IMR-90 (cell line): ENCODE data around the gene RAB12. TPM values are rescaled to one million over a fixed set of nuclear protein-coding genes. Genes with fewer than 3 reads are reported as not detected.
"Not testable (repeated sequence)": the region's sequence is repeated elsewhere in the genome, so short reads cannot be mapped to it uniquely, and the experiment has no call there.

Experiments
- ATAC-seq: fragments of 200-7000 bp; cut with Tn5 transposase; 2 replicates; pipeline ENCODE4 v1.9.1; 2020; ENCODE audit warnings: low read depth, mild to moderate bottlenecking, moderate library complexity
- BruUV-seq: library from RNA; stranded (reverse); fragments of 400-500 nt; replicated peaks from 2 replicates; lab custom pipeline; 2021; lab: Mats Ljungman, UMichigan
- CTCF ChIA-PET: fragments of 300-600 bp; formaldehyde crosslinking; extraction: SDS; loops from one replicate; lab custom pipeline; 2021; ENCODE audit warnings: antibody characterized with exemption; lab: Yijun Ruan, JAX
- POLR2A ChIA-PET: fragments of 300-600 bp; sonication (Branson Sonifier 250); formaldehyde crosslinking; loops from one replicate; lab custom pipeline; 2022; ENCODE audit warnings: antibody characterized with exemption; ENCODE audit not compliant: unreplicated experiment; lab: Charles Lee
- DNase-seq: peaks from one replicate; pipeline ENCODE4 v3.0.0; 2013
- H2AFZ ChIP-seq: replicated peaks from 2 replicates; pipeline ENCODE3; 2013; ENCODE audit warnings: low read length, mild to moderate bottlenecking; ENCODE audit not compliant: poor library complexity
- H2AK5ac ChIP-seq: 2 replicates; pipeline ENCODE4 v1.6.1; 2013; ENCODE audit warnings: low read depth, low read length, inconsistent platforms
- H2AK9ac ChIP-seq: replicated peaks from 2 replicates; pipeline ENCODE3; 2013; ENCODE audit warnings: mild to moderate bottlenecking, low read depth, low read length, moderate library complexity; ENCODE audit not compliant: poor library complexity
- H2BK120ac ChIP-seq: 2 replicates; pipeline ENCODE4 v1.6.1; 2013; ENCODE audit warnings: low read depth, low read length, inconsistent platforms
- H2BK15ac ChIP-seq: 3 replicates; pipeline ENCODE4 v1.6.1; 2013; ENCODE audit warnings: low read depth, low read length, inconsistent platforms
- H2BK20ac ChIP-seq: 2 replicates; pipeline ENCODE4 v1.6.1; 2013; ENCODE audit warnings: low read depth, mild to moderate bottlenecking, inconsistent platforms, low read length, moderate library complexity
- H2BK5ac ChIP-seq: 2 replicates; pipeline ENCODE4 v1.6.1; 2013; ENCODE audit warnings: mild to moderate bottlenecking, low read depth, low read length, inconsistent platforms; ENCODE audit not compliant: poor library complexity, severe bottlenecking
- H3K14ac ChIP-seq: replicated peaks from 2 replicates; pipeline ENCODE4 v1.6.1; 2013; ENCODE audit warnings: low read depth, low read length, inconsistent platforms
- H3K18ac ChIP-seq: 2 replicates; pipeline ENCODE4 v1.6.1; 2013; ENCODE audit warnings: low read depth, low read length, control low read depth
- H3K23ac ChIP-seq: 2 replicates; pipeline ENCODE4 v1.6.1; 2013; ENCODE audit warnings: low read depth, low read length, inconsistent platforms
- H3K27ac ChIP-seq: 2 replicates; pipeline ENCODE4 v1.5.1; 2013; ENCODE audit warnings: mild to moderate bottlenecking, control low read depth, low read length; ENCODE audit not compliant: insufficient read depth
- H3K27me3 ChIP-seq: 2 replicates; pipeline ENCODE4 v1.6.1; 2013; ENCODE audit warnings: low read length; ENCODE audit not compliant: control insufficient read depth, insufficient read depth
- H3K36me3 ChIP-seq: 2 replicates; pipeline ENCODE4 v1.6.1; 2013; ENCODE audit warnings: low read length, mixed read lengths; ENCODE audit not compliant: control insufficient read depth, insufficient read depth
- H3K4ac ChIP-seq: 2 replicates; pipeline ENCODE4 v1.6.1; 2013; ENCODE audit warnings: low read depth, low read length, inconsistent platforms
- H3K4me1 ChIP-seq: 2 replicates; pipeline ENCODE4 v1.6.1; 2013; ENCODE audit warnings: low read length, mixed read lengths; ENCODE audit not compliant: control insufficient read depth, insufficient read depth
- H3K4me2 ChIP-seq: 2 replicates; pipeline ENCODE4 v1.6.1; 2013; ENCODE audit warnings: low read depth, mild to moderate bottlenecking, control low read depth, low read length, moderate library complexity
- H3K4me3 ChIP-seq: 2 replicates; pipeline ENCODE4 v1.5.1; 2013; ENCODE audit warnings: low read depth, mild to moderate bottlenecking, control low read depth, low read length, moderate library complexity; ENCODE audit not compliant: insufficient read depth
- H3K56ac ChIP-seq: 2 replicates; pipeline ENCODE4 v1.6.1; 2013; ENCODE audit warnings: low read length, inconsistent platforms; ENCODE audit not compliant: insufficient read depth; ENCODE audit errors: extremely low read depth
- H3K79me1 ChIP-seq, 2 experiments: 2 replicates each; pipeline ENCODE4 v1.6.1; 2013; ENCODE audit warnings: low read length in 2 of 2, inconsistent platforms in 1 of 2, low read depth in 1 of 2
- H3K9ac ChIP-seq: 2 replicates; pipeline ENCODE4 v1.6.1; 2013; ENCODE audit warnings: low read depth, low read length, control low read depth
- H3K9me1 ChIP-seq: 2 replicates; pipeline ENCODE4 v1.6.1; 2013; ENCODE audit warnings: low read length, inconsistent platforms; ENCODE audit not compliant: insufficient read depth
- H3K9me3 ChIP-seq: 2 replicates; pipeline ENCODE4 v1.6.1; 2013; ENCODE audit warnings: low read length; ENCODE audit not compliant: control insufficient read depth, insufficient read depth
- H4K20me1 ChIP-seq: 2 replicates; pipeline ENCODE4 v1.6.1; 2013; ENCODE audit warnings: low read length, inconsistent platforms; ENCODE audit not compliant: insufficient read depth
- H4K5ac ChIP-seq: 2 replicates; pipeline ENCODE4 v1.6.1; 2013; ENCODE audit warnings: mild to moderate bottlenecking, low read depth, low read length, control low read depth
- H4K8ac ChIP-seq, 2 experiments: 2 replicates each; pipeline ENCODE4 v1.6.1; 2013; ENCODE audit warnings: low read depth in 2 of 2, low read length in 2 of 2, control low read depth in 1 of 2, inconsistent platforms in 1 of 2
- H4K91ac ChIP-seq: 2 replicates; pipeline ENCODE4 v1.6.1; 2013; ENCODE audit warnings: low read depth, low read length, inconsistent platforms; ENCODE audit not compliant: insufficient read depth
- WGBS, 2 experiments: methylation state at CpG; one replicate each; pipeline versions ENCODE4 v1.1.5 to v1.1.7; 2013; ENCODE audit warnings: missing lambda C conversion rate in 2 of 2; ENCODE audit not compliant: insufficient read length in 1 of 2; ENCODE audit errors: extremely low coverage in 2 of 2; 5-methylcytosine and 5-hydroxymethylcytosine counted together
- dilution Hi-C: fragments of 300-500 bp; cut with HindIII; formaldehyde crosslinking; loops from one replicate; pipeline ENCODE4 v1.14.3; 2018; ENCODE audit warnings: low sequenced_read_pairs; ENCODE audit not compliant: unreplicated experiment
- in situ Hi-C: fragments of 300-500 bp; cut with MboI; formaldehyde crosslinking; loops from 3 replicates; pipeline ENCODE4 v1.14.3; 2019; ENCODE audit warnings: low sequenced_read_pairs, inconsistent platforms, mixed read lengths
- intact Hi-C: fragments of 100-400 bp; cut with micrococcal nuclease; formaldehyde crosslinking; loops from 2 replicates; pipeline ENCODE4 v1.10.0; 2022
- polyA plus RNA-seq, 3 experiments: library from polyadenylated mRNA; depleted of rRNA; stranded (reverse); fragments of >200 nt; gene quantifications; 2 replicates each; pipeline ENCODE4 v1.2.3, GENCODE V29; 2012; ENCODE audit warnings: low replicate concordance in 1 of 3
- total RNA-seq: library from RNA; depleted of rRNA; stranded (reverse); fragments of >200 nt; gene quantifications from 2 replicates; pipeline ENCODE4 v1.2.3, GENCODE V29; 2012

The RAB12 gene
- total and polyA plus RNA-seq, 2 of the 4 experiments (the other 2 are of a cell fraction), result 14.9 to 19.2 TPM

- dilution Hi-C loops, H4K8ac ChIP-seq, H3K9ac ChIP-seq, H2BK120ac ChIP-seq, H3K4me2 ChIP-seq, intact Hi-C loops, H3K14ac ChIP-seq, H3K27ac ChIP-seq, BruUV-seq, H2BK20ac ChIP-seq, H2AFZ ChIP-seq, H2BK5ac ChIP-seq, H2BK15ac ChIP-seq, H3K4me1 ChIP-seq, ATAC-seq, H3K23ac ChIP-seq, H4K5ac ChIP-seq, H2AK5ac ChIP-seq, H3K9me3 ChIP-seq, H3K18ac ChIP-seq, in situ Hi-C loops, H2AK9ac ChIP-seq, H3K27me3 ChIP-seq, H4K91ac ChIP-seq, H3K4me3 ChIP-seq, H3K56ac ChIP-seq, CTCF ChIA-PET, POLR2A ChIA-PET, H3K4ac ChIP-seq, DNase-seq: not testable (repeated sequence)
- H4K20me1 ChIP-seq, result peaks cover 50% of the 10 kb centered on the region
- H3K79me1 ChIP-seq, result peaks cover 46 to 81% of the 10 kb centered on the region in 2 experiments
- peaks cover 19% of the 10 kb centered on the region for H3K9me1 ChIP-seq
- 74% methylated on average over 3 of the region's 10 CpGs; no CpG with 5 or more reads in 1 of the 2 experiments for WGBS, 2 experiments
- H3K36me3 ChIP-seq, result peaks cover 20% of the 10 kb centered on the region
Measured at GRCh38 chr18:8622625-8623024, 13.4 kb downstream of the RAB12 start.
